ENCODE measurements around the gene DBI. TPM values are rescaled to one million over a fixed set of nuclear protein-coding genes. Genes with fewer than 3 reads are reported as not detected.
A peak's percentile ranks its signal among the peaks of the same experiment; 100 is the strongest.

Gene DBI
- total and polyA plus RNA-seq, 3 donors from 2014 or later = 109 to 434 (median 130) TPM

DNA sequence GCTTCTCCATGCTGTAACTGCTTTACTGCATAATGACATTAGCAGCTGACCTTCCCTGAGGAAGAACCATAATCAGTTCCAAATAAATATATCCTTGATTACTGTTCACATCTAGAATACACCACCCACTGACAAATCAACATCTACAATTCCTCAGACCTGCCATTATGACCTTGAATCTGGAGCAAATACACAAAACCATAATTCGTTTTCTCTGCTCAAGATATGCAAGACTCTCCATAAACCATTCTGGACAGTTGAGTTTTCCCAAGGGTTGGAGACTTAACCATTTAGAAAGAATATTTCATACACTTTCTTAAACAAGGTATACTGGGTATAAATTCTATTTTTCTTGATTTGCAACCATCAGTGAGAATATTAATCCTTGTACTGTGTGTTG lies 11.9 kb upstream of the DBI start:
- DNase-seq = no peak
- Histone ChIP-seq H3K9me3 (no peaks in the 10 kb centered on the region), H3K4me3 (no peak overlapping the region), H3K4me1 (no peaks in the 10 kb centered on the region), H3K27ac (no peak overlapping the region), H3K27me3 (no peaks in the 10 kb centered on the region), H3K36me3 (ENCODE audit: low read depth, missing control alignments) (no peaks in the 10 kb centered on the region)
- 72 to 77% methylated on average over 1 of the region's 1 CpG for WGBS, 2 donors
- TF ChIP-seq, protein P1, sequence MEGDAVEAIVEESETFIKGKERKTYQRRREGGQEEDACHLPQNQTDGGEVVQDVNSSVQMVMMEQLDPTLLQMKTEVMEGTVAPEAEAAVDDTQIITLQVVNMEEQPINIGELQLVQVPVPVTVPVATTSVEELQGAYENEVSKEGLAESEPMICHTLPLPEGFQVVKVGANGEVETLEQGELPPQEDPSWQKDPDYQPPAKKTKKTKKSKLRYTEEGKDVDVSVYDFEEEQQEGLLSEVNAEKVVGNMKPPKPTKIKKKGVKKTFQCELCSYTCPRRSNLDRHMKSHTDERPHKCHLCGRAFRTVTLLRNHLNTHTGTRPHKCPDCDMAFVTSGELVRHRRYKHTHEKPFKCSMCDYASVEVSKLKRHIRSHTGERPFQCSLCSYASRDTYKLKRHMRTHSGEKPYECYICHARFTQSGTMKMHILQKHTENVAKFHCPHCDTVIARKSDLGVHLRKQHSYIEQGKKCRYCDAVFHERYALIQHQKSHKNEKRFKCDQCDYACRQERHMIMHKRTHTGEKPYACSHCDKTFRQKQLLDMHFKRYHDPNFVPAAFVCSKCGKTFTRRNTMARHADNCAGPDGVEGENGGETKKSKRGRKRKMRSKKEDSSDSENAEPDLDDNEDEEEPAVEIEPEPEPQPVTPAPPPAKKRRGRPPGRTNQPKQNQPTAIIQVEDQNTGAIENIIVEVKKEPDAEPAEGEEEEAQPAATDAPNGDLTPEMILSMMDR (IDR thresholded peaks at IDR 0.05) = no peak
- TF ChIP-seq POLR2A (IDR thresholded peaks at IDR 0.05) = no peak
- intact Hi-C loops (cut with DNase I; ENCODE audit: low total_unique reads) = no loop called here

DNA sequence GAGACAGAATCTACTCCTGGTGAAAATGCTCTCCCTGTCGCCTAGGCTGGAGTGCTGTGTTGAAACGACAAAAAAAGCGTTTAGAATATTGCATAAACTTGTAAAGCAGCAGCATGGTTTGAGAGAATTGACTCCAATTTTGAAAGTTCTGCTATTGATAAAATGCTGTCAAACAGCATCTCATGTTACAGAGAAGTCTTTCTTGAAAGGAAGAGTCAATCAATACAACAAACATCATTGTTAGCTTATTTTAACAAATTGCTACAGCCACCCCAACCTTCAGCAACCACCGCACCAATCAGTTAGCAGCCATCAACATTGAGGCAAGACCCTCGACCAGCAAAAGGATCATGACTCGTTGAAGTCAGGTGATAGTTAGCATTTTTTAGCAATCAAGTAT lies 7.0 kb upstream of the DBI start:
- Histone ChIP-seq H3K36me3 (ENCODE audit: low read depth, missing control alignments) (no peaks in the 10 kb centered on the region), H3K4me1 (no peaks in the 10 kb centered on the region), H3K9me3 (no peaks in the 10 kb centered on the region), H3K27ac (no peak overlapping the region), H3K4me3 (no peak overlapping the region), H3K27me3 (no peaks in the 10 kb centered on the region)
- no peak for DNase-seq
- intact Hi-C loops (cut with DNase I; ENCODE audit: low total_unique reads) = no loop called here
- TF ChIP-seq POLR2A (IDR thresholded peaks at IDR 0.05) = no peak
- TF ChIP-seq, protein P1 (IDR thresholded peaks at IDR 0.05) = no peak
- 94 to 95% methylated on average over 6 of the region's 6 CpGs for WGBS, 2 donors

DNA sequence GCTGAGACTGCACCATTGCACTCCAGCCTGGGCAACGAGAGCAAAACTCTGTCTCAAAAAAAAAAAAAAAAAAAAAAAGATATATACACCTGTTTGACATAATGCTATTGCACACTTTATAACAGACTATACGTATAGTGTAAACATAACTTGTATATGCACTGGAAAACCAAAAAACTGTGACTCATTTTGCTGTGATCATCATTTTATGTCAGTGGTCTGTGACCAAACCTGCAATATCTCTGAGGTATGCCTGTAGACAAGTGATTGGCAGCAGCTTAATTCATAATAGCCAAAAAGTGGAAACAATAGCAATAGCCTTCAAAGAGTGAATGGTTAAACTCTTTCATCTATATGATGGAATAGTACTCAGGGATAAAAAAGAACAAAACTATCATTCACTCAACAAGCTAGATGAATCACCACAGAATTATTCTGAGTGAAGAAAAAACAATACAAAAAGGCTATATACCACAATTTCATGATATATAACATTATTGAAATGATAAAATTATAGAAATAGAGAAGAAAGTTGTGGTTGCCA lies 6.3 kb upstream of the DBI start:
- no peak for TF ChIP-seq POLR2A (IDR thresholded peaks at IDR 0.05)
- TF ChIP-seq, protein P1 (IDR thresholded peaks at IDR 0.05) = no peak
- H3K9me3 ChIP-seq = no peaks in the 10 kb centered on the region
- no peak for DNase-seq
- no peak overlapping the region for H3K27ac ChIP-seq
- no peak overlapping the region for H3K4me3 ChIP-seq
- H3K27me3 ChIP-seq = no peaks in the 10 kb centered on the region
- H3K36me3 ChIP-seq (ENCODE audit: low read depth, missing control alignments) = no peaks in the 10 kb centered on the region
- peaks cover 4% of the 10 kb centered on the region for H3K4me1 ChIP-seq
- intact Hi-C loops (cut with DNase I; ENCODE audit: low total_unique reads) = no loop called here
- 88 to 92% methylated on average over 2 of the region's 2 CpGs for WGBS, 2 donors

DNA sequence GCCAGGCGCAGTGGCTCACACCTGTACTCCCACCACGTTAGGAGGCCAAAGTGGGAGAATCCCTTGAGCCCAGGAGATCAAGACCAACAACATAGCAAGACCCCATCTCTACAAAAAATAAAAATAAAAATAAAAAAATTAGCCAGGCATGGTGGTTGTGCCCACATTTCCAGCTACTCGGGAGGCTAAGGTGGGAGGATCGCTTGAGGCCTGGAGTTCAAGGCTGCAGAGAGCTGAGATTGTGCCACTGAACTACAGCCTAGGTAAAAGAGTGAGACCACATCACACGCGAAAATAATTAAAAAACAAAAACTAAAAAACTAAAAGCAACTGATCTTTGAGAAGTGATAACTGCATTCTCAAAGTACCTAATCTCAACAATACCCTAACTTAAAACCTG lies 2.0 kb upstream of the DBI start:
- no peak overlapping the region for H3K27ac ChIP-seq
- H3K4me1 ChIP-seq = peaks cover 15% of the 10 kb centered on the region
- H3K9me3 ChIP-seq = no peaks in the 10 kb centered on the region
- intact Hi-C loops (cut with DNase I; ENCODE audit: low total_unique reads) = no loop called here
- WGBS, 2 donors = 60 to 73% methylated on average over 6 of the region's 6 CpGs
- DNase-seq = no peak
- no peaks in the 10 kb centered on the region for H3K27me3 ChIP-seq
- TF ChIP-seq, protein P1 (IDR thresholded peaks at IDR 0.05) = no peak
- TF ChIP-seq POLR2A (IDR thresholded peaks at IDR 0.05) = no peak
- no peaks in the 10 kb centered on the region for H3K36me3 ChIP-seq (ENCODE audit: low read depth, missing control alignments)
- no peak overlapping the region for H3K4me3 ChIP-seq

DNA sequence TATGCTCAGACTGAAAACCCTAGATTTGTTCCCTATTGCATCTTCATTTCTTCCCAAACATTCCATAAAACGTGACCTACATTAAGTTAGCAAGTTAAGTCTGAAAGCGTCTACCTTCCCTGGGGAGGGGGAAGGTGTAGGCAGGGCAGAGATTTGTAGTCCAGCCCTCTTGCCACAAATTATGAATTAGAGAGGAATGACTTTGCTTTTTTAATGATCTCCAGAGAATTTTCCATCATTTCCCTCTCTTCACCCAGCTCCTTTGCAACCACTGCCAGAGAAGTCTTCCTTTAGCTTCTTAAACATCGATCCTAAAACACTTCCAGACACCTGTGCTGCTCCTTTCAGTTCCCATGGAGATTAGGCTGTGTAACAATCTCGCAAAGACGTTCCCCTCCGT lies 1.3 kb upstream of the DBI start:
- TF ChIP-seq POLR2A (IDR thresholded peaks at IDR 0.05) = no peak
- TF ChIP-seq, protein P1 (IDR thresholded peaks at IDR 0.05) = no peak
- intact Hi-C loops (cut with DNase I; ENCODE audit: low total_unique reads) = no loop called here
- no peak for DNase-seq
- no peaks in the 10 kb centered on the region for H3K36me3 ChIP-seq (ENCODE audit: low read depth, missing control alignments)
- WGBS, 2 donors = 29 to 46% methylated on average over 6 of the region's 6 CpGs
- H3K4me3 ChIP-seq = peak overlapping the region; percentile 64 to 71
- H3K27me3 ChIP-seq = no peaks in the 10 kb centered on the region
- no peak overlapping the region for H3K27ac ChIP-seq
- no peaks in the 10 kb centered on the region for H3K9me3 ChIP-seq
- H3K4me1 ChIP-seq = peaks cover 15% of the 10 kb centered on the region

Data from testis (tissue), 3 donors.